ENCODE measurements around the gene TMEM158. TPM values are rescaled to one million over a fixed set of nuclear protein-coding genes. Genes with fewer than 3 reads are reported as not detected.
A peak's percentile ranks its signal among the peaks of the same experiment; 100 is the strongest.

The TMEM158 gene
- total RNA-seq, 1 experiment from 2014 or later, result 111 TPM

- DNase-seq (ENCODE audit: low spot score), result peak; percentile 97
These were observed 26.0 kb downstream of the TMEM158 start for GRCh38 chr3:45199837-45200648.

- peak; percentile 78 for DNase-seq (ENCODE audit: low spot score)
These were observed 27.5 kb downstream of the TMEM158 start for GRCh38 chr3:45198264-45199260.

- DNase-seq (ENCODE audit: low spot score), result no peak
These were observed 31.3 kb downstream of the TMEM158 start for GRCh38 chr3:45194791-45195190.

GRCh38 chr3:45191924-45192417 lies 34.1 kb downstream of the TMEM158 start:
- DNase-seq (ENCODE audit: low spot score), result no peak

- no peak for DNase-seq (ENCODE audit: low spot score)
These were observed 34.7 kb downstream of the TMEM158 start for GRCh38 chr3:45191424-45191823.

GRCh38 chr3:45188719-45189659 lies 37.1 kb downstream of the TMEM158 start:
- DNase-seq (ENCODE audit: low spot score), result no peak

- no peak for DNase-seq (ENCODE audit: low spot score)
These were observed 38.4 kb downstream of the TMEM158 start for GRCh38 chr3:45187694-45188141.

- DNase-seq (ENCODE audit: low spot score), result no peak
These were observed 39.2 kb downstream of the TMEM158 start for GRCh38 chr3:45186871-45187270.

- no peak for DNase-seq (ENCODE audit: low spot score)
These were observed 40.6 kb downstream of the TMEM158 start for GRCh38 chr3:45185461-45185860.

- DNase-seq (ENCODE audit: low spot score), result no peak
These were observed 41.0 kb downstream of the TMEM158 start for GRCh38 chr3:45185052-45185451.

GRCh38 chr3:45183872-45184262 lies 42.2 kb downstream of the TMEM158 start:
- no peak for DNase-seq (ENCODE audit: low spot score)

GRCh38 chr3:45182915-45183871 lies 42.9 kb downstream of the TMEM158 start:
- DNase-seq (ENCODE audit: low spot score), result peak; percentile 81

- DNase-seq (ENCODE audit: low spot score), result no peak
These were observed 44.6 kb downstream of the TMEM158 start for GRCh38 chr3:45181496-45181895.

- DNase-seq (ENCODE audit: low spot score), result no peak
These were observed 45.2 kb downstream of the TMEM158 start for GRCh38 chr3:45180899-45181298.

- no peak for DNase-seq (ENCODE audit: low spot score)
These were observed 46.0 kb downstream of the TMEM158 start for GRCh38 chr3:45180051-45180450.

- DNase-seq (ENCODE audit: low spot score), result no peak
These were observed 46.9 kb downstream of the TMEM158 start for GRCh38 chr3:45179163-45179562.

- peak; percentile 94 for DNase-seq (ENCODE audit: low spot score)
These were observed 47.7 kb downstream of the TMEM158 start for GRCh38 chr3:45178183-45179023.

GRCh38 chr3:45176912-45177311 lies 49.2 kb downstream of the TMEM158 start:
- DNase-seq (ENCODE audit: low spot score), result no peak

Measured in A172 (cell line).